HG03469 (cell line): ENCODE results near the gene GLS.

Experiments
- ATAC-seq: cut with Tn5 transposase; IDR thresholded peaks from one replicate; pipeline ENCODE4 v1.9.1; 2021; ENCODE audit warnings: mild to moderate bottlenecking, moderate library complexity, moderate number of reproducible peaks; ENCODE audit not compliant: unreplicated experiment

The GLS gene

DNA sequence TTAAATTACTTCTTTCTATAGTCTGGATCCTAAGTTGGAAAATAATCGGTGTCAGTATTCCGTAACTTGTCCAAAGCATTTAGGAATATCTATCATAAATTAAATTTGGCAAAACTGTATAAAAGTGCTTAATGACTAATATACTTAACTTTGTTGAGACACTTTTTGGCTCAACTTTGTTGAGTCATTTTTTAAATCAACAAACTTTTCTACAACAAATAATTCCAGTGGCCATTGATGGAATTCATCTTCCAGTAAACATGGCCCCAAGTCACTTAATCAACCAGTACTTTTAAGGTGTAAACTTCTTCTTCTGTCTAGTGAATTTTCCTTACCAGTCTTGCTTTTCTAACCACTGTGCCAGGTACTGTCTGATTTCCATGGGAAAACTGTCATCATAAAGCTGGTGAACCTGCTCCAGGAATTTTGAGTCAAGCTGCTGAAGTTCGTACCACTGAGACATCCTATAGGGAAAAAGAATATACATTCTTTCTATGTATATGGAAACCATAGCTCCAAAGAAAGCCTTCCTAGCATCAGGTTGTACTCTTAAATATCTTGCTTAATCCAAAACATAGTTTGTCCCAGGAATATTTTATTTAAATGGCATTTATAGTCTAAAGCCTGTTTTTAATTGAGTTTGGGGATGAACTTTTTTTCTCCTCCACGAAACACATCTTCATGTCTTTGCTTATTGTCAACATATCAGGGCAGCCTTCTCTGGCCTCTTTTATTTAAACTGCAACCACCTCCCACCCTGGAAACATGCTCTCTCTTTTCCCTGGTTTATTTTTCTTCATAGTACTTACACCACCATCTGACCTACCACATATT is 129.1 kb downstream of the GLS start:
- no peak for ATAC-seq

DNA sequence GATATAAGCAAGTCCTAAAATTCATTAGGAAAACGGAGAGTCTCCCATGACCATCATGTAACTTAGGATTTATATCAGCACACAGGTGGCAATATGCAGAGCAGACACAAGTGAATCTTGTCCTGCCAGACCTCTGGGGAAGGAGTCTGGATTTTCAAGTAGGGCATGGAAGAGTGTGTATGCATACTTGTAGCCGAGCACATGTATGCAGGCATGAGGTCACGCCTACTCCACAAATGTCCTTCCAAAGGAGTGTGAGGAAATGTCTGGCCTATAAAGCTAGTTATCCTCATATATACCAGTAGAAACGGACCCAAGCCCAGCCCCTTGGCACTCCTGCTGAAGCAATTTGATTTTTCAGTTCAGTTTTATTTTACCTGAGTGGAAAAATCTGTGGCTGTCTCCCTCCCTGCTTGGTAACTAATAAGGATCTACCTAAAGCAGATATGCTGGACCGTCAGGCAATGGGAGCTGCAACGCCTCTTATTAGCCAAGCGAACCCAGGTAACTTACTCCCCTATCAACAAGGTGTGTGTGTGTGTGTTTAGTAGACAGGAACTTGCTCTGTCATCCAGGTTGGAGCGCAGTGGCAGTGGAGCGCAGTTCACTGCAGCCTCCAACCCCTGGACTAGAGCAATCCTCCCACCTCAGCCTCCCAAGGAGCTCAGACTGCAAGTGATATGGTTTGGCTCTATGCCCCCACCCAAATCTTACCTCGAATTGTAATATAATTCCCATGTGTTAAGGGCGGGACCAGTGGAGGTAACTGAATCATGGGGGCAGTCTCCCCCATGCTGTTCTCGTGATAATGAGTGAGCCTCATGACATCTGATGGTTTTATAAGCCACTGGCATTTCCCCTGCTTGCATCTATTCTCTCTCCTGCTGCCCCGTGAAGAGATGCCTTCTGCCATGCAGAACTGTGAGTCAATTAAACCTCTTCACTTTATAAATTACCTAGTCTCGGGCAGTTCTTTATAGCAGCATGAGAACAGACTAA is 130.6 kb downstream of the GLS start:
- ATAC-seq: no peak

- ATAC-seq: no peak
Measured at GRCh38 chr2:191012346-191012745, 131.7 kb downstream of the GLS start.

DNA sequence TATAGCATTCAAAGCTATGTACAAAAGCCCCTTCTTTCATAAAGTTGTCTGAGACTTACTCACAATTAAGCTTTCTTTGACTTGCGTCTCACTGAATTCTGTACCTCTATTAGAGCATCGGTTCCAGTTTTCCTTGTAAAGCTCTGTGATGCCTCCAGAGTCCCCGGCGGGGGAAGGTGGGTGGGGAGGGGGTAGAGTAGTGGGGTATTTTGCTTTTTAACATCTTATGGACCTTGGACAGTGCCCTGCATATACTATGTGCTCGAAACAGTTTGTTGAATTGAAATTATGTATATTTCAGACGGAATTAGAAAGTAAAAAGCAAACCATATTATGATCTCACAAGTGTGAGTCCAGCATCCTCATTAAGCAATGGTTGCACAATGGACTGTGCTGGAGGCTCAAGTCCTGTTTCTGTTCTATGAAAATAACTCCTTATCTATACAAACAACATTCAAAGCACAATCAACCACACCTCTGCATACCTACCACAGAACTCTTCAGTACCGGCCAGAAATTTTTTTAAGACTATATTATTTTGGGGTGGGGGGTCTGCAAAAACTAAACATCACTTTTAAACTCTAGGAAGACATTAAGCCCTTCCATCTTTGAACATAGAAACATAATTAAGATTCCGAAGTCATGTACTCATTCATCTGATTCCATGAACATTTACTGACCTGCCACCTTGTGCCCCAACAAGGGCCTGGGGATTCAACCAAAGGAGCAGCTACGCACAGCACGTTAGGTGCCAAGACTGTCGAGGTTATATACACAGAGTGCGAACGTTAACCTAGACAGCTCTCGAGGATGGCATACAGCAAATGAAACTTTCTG is 132.4 kb downstream of the GLS start:
- ATAC-seq: no peak

GRCh38 chr2:191013682-191013931 is 133.0 kb downstream of the GLS start:
- peak; percentile 0 for ATAC-seq

GRCh38 chr2:191013932-191014652 is 133.5 kb downstream of the GLS start, which contains the start of gene STAT1:
TSS of gene STAT1 (minus strand) at chr2:191014171. CDS start at chr2:191010003, 4,168 bp downstream.
- peak; percentile 80 for ATAC-seq

GRCh38 chr2:191014653-191015020 is 134.0 kb downstream of the GLS start:
- no peak for ATAC-seq
